Measurements from ENCODE around the gene SDR9C7.
"Not testable (repeated sequence)": the region's sequence is repeated elsewhere in the genome, so short reads cannot be mapped to it uniquely, and the experiment has no call there.

DNA sequence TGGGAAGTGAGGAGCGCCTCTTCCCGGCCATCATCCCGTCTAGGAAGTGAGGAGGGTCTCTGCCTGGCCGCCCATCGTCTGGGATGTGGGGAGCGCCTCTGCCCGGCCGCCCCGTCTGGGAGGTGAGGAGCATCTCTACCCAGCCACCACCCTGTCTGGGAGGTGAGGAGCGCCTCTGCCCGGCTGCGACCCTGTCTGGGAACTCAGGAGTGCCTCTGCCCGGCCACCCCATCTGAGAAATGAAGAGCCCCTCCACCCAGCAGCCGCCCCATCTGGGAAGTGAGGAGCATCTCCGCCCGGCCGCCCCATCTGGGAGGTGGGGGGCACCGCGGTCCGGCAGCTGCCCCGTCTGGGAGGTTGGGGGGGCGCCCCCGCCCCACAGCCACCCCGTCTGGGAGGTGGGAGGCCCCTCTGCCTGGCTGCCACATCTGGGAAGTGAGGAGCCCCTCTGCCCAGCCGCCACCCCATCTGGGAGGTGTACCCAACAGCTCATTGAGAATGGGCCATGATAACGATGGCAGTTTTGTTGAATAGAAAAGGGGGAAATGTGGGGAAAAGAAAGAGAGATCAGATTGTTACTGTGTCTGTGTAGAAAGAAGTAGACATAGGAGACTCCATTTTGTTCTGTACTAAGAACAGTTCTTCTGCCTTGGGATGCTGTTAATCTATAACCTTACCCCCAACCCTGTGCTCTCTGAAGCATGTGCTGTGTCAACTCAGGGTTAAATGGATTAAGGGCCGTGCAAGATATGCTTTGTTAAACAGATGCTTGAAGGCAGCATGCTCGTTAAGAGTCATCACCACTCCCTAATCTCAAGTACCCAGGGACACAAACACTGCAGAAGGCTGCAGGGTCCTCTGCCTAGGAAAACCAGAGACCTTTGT is 54.7 kb downstream of the SDR9C7 start:
- TF ChIP-seq EZH2 (IDR thresholded peaks at IDR 0.05; ENCODE audit: insufficient read depth, low read length); CTCF (IDR thresholded peaks at IDR 0.05; ENCODE audit: insufficient read depth, low read depth, low read length): not testable (repeated sequence)

Data from astrocyte (in vitro differentiated cells and primary cell).